ENCODE results near the gene OR8G1.

The OR8G1 gene

DNA sequence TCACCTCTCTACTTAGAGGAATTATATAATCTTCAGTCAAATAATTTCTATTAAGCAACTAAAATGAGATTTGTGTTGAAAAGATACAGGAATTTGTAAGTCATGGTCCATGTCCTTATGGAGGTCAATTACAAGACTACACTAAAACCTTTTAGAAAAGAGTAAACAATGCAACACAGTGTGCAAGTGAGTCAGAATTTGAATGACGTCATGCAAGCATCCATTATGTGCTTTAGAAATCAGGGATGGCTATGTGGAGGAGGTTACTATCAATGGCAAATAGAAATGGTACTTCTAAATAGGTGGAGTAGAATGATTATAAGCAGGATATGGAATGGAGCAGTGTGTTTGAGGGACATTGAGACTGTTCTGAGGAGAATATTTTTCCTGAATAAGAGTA, 41.2 kb upstream of the OR8G1 start:
- TF ChIP-seq, protein P1, sequence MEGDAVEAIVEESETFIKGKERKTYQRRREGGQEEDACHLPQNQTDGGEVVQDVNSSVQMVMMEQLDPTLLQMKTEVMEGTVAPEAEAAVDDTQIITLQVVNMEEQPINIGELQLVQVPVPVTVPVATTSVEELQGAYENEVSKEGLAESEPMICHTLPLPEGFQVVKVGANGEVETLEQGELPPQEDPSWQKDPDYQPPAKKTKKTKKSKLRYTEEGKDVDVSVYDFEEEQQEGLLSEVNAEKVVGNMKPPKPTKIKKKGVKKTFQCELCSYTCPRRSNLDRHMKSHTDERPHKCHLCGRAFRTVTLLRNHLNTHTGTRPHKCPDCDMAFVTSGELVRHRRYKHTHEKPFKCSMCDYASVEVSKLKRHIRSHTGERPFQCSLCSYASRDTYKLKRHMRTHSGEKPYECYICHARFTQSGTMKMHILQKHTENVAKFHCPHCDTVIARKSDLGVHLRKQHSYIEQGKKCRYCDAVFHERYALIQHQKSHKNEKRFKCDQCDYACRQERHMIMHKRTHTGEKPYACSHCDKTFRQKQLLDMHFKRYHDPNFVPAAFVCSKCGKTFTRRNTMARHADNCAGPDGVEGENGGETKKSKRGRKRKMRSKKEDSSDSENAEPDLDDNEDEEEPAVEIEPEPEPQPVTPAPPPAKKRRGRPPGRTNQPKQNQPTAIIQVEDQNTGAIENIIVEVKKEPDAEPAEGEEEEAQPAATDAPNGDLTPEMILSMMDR (IDR thresholded peaks at IDR 0.05; ENCODE audit: low read depth, low read length): no peak

DNA sequence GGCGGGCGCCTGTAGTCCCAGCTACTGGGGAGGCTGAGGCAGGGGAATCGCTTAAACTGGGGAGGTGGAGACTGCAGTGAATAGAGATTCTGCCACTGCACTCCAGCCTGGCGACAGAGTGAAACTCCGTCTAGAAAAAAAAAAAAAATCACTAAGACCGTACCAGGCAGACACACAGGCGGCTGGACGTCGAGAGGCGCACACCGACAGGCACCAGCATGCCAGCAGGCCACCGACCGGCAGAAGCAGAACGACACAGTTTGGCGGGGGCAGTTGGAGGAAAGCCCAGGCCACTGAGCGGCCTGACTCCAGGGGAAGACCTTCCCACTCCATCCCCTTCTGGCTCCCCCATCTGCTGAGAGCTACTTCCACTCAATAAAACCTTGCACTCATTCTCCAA, 40.2 kb upstream of the OR8G1 start:
- TF ChIP-seq, protein P1 (IDR thresholded peaks at IDR 0.05; ENCODE audit: low read depth, low read length): no peak
- H3K4me3 ChIP-seq (ENCODE audit: low read depth, low read length): no peak overlapping the region

More for the DNA sequence above, 41.2 kb upstream of the OR8G1 start:
- no peak overlapping the region for H3K4me3 ChIP-seq (ENCODE audit: low read depth, low read length)

DNA sequence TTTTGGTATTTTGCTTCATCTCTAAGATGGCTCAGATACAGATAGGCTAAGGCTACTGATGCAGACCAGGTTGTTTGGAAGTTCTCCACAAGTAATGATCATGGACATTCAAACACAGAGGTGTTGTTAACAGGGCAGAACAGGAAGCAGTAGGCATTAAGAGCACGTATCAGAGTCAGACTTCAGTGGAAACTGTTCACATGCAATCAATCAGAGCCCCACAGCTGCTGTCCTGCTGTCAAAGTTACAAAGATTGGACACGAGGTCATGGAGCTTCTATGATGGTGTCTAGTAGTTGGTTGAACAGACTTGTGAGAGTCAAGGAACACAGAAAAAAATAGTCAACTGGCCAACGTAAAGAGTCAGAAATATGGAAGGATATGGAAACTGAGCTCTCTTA, 37.9 kb upstream of the OR8G1 start:
- TF ChIP-seq, protein P1 (IDR thresholded peaks at IDR 0.05; ENCODE audit: low read depth, low read length): no peak
- no peak overlapping the region for H3K4me3 ChIP-seq (ENCODE audit: low read depth, low read length)

DNA sequence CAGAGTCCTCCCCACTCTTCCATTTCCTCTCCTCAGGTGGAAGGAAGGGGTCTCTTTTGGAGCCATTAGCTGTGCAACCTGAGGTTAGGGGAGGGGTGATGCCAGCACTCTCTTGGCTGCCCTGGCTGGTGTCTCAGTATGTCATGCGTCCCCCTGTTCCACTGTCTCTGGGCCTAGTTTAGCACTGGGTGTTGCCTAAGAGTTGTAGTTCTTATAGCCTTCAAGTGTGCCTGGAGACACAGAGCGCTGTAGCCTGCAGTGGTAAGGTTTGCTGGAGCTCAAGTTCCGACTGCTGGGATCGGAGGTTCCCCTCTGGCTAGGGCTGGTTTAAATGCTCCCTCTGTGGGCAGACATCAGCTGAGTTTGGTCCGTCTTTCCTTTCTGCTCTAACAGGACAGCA, 36.9 kb upstream of the OR8G1 start:
- TF ChIP-seq, protein P1 (IDR thresholded peaks at IDR 0.05; ENCODE audit: low read depth, low read length): no peak

DNA sequence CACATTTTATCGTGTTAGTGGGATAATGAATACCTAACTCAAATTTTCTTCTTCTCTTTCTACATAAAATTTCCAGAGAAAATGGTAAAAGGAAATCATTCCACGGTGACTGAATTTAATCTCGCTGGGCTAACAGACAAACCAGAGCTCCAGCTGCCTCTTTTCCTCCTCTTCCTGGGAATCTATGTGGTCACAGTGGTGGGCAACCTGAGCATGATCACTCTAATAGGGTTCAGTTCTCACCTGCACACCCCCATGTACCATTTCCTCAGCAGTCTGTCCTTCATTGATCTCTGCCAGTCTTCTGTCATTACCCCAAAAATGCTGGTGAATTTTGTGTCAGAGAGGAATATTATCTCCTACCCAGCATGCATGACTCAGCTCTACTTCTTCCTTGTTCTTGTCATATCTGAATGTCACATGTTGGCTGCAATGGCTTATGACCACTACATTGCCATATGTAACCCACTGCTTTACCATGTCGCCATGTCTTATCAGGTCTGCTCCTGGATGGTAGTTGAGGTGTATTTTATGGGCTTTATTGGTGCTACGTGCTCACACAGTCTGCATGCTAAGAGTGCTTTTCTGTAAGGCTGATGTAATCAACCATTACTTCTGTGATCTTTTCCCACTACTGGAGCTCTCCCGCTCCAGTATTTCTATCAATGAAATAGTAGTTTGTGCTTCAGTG, 33.6 kb upstream of the OR8G1 start:
- TF ChIP-seq, protein P1 (IDR thresholded peaks at IDR 0.05; ENCODE audit: low read depth, low read length): no peak
- no peak overlapping the region for H3K4me3 ChIP-seq (ENCODE audit: low read depth, low read length)

More for the DNA sequence above, 36.9 kb upstream of the OR8G1 start:
- H3K4me3 ChIP-seq (ENCODE audit: low read depth, low read length): no peak overlapping the region

DNA sequence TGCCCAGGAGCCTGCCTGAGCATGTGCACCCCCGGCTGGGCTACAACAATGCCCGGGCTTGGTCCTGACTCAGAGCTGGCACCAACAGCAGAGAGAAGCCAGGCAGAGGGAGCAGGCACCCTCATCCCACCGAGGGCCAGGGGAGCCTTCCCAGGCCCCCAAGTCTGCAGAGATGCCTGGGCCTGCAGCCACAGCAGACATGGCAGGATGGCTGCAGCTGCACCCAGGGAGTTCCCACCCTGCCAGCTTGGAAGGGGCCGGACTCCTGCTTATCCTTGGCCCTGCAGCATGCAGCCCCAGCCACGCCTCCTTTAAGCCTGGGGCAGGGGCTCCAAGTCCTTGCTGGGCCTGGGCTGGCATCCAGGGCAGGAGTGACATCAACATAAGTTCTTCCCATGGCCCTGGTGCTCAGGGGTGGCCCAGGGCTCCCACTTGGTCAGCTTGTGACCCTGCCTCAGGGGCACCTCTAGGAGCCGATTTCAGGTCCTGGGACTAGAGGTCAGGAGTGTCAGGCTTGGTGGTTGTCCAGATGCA, 31.0 kb upstream of the OR8G1 start:
- H3K4me3 ChIP-seq (ENCODE audit: low read depth, low read length): no peak overlapping the region
- TF ChIP-seq, protein P1 (IDR thresholded peaks at IDR 0.05; ENCODE audit: low read depth, low read length): no peak

DNA sequence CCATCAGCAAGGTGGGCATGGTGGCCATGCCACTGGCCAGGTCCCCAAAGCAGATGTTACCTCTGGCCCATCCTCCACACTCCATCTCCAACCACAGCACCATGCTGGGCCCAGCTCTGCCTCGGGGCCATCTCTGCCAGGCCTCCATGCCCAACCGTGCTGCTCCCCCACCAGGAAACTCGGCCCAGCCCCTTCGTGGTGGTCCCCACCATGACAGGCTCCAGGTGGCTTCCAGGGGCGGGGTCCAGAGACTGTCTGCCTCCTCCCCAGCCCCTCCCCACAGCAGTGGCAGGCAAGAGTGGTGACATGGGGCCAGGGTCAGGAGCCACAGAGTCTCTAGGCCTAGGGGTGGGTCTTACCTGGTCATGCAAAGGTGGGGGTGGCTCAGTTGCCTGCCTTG, 30.5 kb upstream of the OR8G1 start:
- TF ChIP-seq, protein P1 (IDR thresholded peaks at IDR 0.05; ENCODE audit: low read depth, low read length): no peak
- no peak overlapping the region for H3K4me3 ChIP-seq (ENCODE audit: low read depth, low read length)

Measured in WI38 (cell line).